Ishikawa (cell line): ENCODE measurements around the gene SCAMP1.

ENCODE experiments used
- CEBPB ChIP-seq: IDR thresholded peaks from 2 replicates; pipeline ENCODE4 v1.6.1; 2012
- CREB1 ChIP-seq: IDR thresholded peaks from 2 replicates; pipeline ENCODE4 v1.6.1; 2012; ENCODE audit warnings: low read depth
- EGR1 ChIP-seq: IDR thresholded peaks from 2 replicates; pipeline ENCODE4 v1.6.1; 2012
- EP300 ChIP-seq: IDR thresholded peaks from 2 replicates; pipeline ENCODE4 v1.6.1; 2012; ENCODE audit warnings: borderline replicate concordance
- FOXM1 ChIP-seq: IDR thresholded peaks from 2 replicates; pipeline ENCODE4 v1.6.1; 2012; ENCODE audit warnings: low read depth, borderline replicate concordance
- MAX ChIP-seq: IDR thresholded peaks from 2 replicates; pipeline ENCODE4 v1.6.1; 2012
- NFIC ChIP-seq: IDR thresholded peaks from 2 replicates; pipeline ENCODE4 v1.6.1; 2012
- RAD21 ChIP-seq: IDR thresholded peaks from 2 replicates; pipeline ENCODE4 v1.6.1; 2012; ENCODE audit warnings: low read depth
- REST ChIP-seq: IDR thresholded peaks from 2 replicates; pipeline ENCODE4 v1.6.1; 2012; ENCODE audit warnings: low read depth, mild to moderate bottlenecking
- TAF1 ChIP-seq: IDR thresholded peaks from 2 replicates; pipeline ENCODE4 v1.6.1; 2012; ENCODE audit warnings: low read depth, mild to moderate bottlenecking
- TCF12 ChIP-seq: IDR thresholded peaks from 2 replicates; pipeline ENCODE4 v1.6.1; 2012; ENCODE audit warnings: low read depth
- TEAD4 ChIP-seq: IDR thresholded peaks from 2 replicates; pipeline ENCODE4 v1.6.1; 2012
- USF1 ChIP-seq: IDR thresholded peaks from 2 replicates; pipeline ENCODE4 v1.6.1; 2012
- YY1 ChIP-seq: IDR thresholded peaks from 2 replicates; pipeline ENCODE4 v1.6.1; 2012; ENCODE audit warnings: low read depth
- ZBTB7A ChIP-seq: IDR thresholded peaks from 2 replicates; pipeline ENCODE4 v1.6.1; 2012; ENCODE audit warnings: low read depth

The SCAMP1 gene

GRCh38 chr5:78326930-78327329 lies 33.5 kb upstream of the SCAMP1 start:
- TF ChIP-seq TAF1 (no peak), NFIC (no peak), ZBTB7A (no peak), EGR1 (no peak), RAD21 (no peak), MAX (no peak), CEBPB (no peak), TCF12 (no peak), TEAD4 (no peak), YY1 (no peak), FOXM1 (no peak), CREB1 (no peak), EP300 (no peak), USF1 (no peak), REST (no peak)

GRCh38 chr5:78327761-78328510 lies 32.5 kb upstream of the SCAMP1 start:
- TF ChIP-seq TCF12 (no peak), RAD21 (no peak), TAF1 (no peak), YY1 (no peak), NFIC (peak; percentile 75), ZBTB7A (no peak)

GRCh38 chr5:78328585-78329173 lies 31.7 kb upstream of the SCAMP1 start:
- no peak for TF ChIP-seq EGR1
- TF ChIP-seq CEBPB: no peak
- no peak for TF ChIP-seq MAX
- TF ChIP-seq CREB1: no peak
- TF ChIP-seq TAF1: no peak
- no peak for TF ChIP-seq TCF12
- no peak for TF ChIP-seq FOXM1
- no peak for TF ChIP-seq USF1
- no peak for TF ChIP-seq YY1
- no peak for TF ChIP-seq ZBTB7A
- no peak for TF ChIP-seq NFIC
- no peak for TF ChIP-seq EP300
- TF ChIP-seq TEAD4: no peak
- TF ChIP-seq REST: no peak
- no peak for TF ChIP-seq RAD21

GRCh38 chr5:78331523-78332080 lies 28.8 kb upstream of the SCAMP1 start:
- TF ChIP-seq TCF12: no peak
- no peak for TF ChIP-seq NFIC
- no peak for TF ChIP-seq FOXM1
- TF ChIP-seq REST: no peak
- no peak for TF ChIP-seq USF1
- TF ChIP-seq MAX: no peak
- TF ChIP-seq EGR1: no peak
- no peak for TF ChIP-seq YY1
- no peak for TF ChIP-seq ZBTB7A
- TF ChIP-seq EP300: no peak
- TF ChIP-seq CREB1: no peak
- no peak for TF ChIP-seq TEAD4
- no peak for TF ChIP-seq RAD21
- no peak for TF ChIP-seq TAF1
